ENCODE measurements around the gene ZBTB7B.

Gene ZBTB7B

DNA sequence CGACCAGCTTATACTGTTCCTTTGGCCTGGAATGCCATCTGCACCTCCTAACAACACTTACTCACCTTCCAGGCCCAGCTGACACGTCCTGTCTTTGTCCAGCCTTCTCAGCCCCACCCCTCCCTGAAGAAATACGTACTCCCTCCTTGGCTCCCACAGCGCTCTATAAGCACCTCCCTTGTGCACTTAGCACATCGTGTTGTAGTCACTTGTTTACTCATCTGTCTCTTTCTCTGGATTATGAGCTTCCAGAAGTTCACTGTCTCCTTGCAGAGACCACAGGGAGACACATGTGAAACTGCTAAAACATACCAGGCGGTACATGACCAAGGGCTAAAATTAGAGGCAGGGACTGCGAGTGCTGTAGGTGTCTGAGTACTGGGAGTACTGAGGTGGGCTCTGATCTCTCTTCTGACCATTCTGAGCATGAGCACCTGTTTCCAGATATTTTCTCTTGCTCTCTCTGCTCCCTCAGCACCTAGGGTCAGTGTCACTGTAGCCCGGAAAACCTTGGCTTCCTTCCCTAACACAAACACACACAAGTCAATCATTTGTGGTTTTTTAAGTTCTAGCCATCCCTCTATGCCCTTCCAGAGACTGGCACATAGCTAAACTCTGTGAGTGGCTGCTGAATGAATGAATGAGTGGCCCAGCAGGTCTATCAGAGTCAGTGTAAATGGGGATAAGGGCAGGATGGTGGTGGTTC, 36.2 kb downstream of the ZBTB7B start:
- peak; percentile 42 for DNase-seq (ENCODE audit: low spot score)

DNA sequence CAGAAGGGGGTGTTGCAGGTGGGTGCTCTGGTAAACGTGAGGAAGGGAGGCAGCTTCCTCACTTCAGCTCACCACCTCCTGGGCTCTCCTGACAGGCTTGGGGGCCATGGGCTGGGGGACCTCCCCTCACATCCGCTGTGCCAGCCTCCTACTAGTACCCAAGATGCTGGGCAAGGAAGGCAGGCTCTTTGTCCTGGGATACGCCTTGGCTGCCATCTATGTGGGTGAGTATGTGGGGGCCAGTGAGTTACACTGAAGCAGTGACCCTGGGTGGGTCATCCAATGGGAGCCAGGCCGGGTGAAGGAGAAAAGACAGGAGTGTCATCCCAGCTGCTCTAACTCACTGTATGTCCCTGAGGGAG, 36.7 kb downstream of the ZBTB7B start:
- DNase-seq (ENCODE audit: low spot score), result no peak

DNA sequence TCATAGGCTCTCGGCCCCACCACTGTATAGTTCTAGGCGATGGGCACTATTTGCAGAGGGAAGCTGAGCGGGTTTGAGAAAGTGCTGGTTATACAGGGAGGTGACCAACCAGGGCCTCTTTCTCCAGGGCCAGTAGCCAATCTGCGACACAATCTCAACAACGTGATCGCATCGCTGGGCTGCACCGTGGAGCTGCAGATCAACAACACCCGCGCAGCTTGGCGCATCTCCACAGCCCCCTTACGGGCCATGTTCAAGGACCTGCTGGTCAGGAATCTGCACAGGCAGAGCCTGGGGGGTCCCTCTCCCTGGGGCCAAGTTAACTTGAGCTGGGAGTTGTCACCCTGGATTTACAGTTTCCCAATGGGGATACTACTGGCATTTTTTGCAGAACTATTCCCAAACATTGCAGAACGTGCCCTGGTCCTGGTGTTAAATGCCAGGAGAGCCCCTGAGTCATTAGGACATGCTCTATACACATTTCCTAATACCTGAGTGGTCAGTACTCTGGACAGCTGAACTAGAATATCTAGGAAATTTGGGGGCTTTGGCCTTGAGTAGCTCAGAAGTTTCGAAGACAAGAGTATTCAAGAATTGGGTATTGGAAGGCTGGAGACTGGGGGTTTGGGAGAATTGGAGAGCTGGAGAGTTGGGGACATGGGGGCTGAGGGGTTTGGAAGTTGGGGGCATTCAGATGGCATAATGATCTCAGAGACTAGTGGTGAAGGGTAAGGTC, 37.9 kb downstream of the ZBTB7B start:
- no peak for DNase-seq (ENCODE audit: low spot score)

DNA sequence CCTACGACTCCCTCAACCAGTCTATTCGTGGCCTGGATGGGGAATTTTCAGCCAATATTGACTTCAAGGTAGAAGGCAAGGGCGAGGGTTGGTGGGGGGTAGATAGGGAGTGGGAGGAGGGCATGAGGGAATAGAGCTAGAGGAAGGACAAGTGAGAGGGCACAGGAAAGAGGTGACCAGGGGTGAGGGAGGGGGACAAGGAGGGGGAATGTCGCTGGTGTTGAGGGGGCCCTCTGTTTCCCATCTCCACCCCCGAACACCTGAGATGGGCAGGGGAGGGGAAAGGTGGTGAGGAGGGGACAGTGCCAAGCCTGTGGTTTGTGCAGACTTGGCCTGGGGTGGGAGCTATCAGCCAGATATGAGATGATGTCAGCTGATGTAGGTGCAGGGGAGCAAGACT, 40.2 kb downstream of the ZBTB7B start:
- DNase-seq (ENCODE audit: low spot score), result no peak

DNA sequence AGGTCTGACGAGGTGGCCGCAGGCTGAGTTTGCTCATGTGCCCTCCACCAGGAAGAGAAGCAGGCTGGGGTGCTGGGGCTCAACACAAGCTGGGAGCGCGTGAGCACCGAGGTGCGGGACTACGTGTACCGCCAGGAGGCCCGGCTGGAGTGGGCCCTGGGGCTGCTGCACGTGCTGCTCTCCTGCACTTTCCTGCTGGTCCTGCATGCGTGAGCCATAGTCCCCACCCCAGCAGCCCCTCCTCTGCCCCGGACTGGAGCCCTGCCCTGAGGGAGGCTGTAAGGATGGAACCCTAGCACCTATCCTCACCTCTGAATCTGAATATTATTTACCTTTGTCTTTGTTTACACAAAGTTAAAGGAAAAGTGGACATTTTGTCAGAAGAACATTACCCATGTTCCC, 40.7 kb downstream of the ZBTB7B start:
- DNase-seq (ENCODE audit: low spot score), result no peak

DNA sequence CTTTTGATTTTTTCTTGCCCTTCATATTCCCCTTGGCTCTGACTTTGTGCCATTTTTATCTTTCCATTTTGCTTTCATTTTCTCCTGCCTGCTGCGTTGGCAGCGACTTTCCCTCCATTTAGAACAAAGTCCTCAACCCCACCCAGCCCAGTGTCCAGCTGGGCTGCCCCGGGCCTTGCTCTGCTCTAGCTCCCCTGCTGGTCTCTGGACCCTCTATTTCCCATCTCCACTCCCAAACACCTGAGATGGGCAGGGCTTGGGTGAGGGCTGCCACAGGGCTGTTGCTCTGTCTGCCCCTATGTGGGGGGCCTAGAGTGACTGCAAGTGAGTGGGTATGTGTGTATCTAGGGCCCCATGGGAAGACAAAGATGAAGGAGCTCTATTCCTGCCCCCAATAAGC, 41.2 kb downstream of the ZBTB7B start:
- no peak for DNase-seq (ENCODE audit: low spot score)

DNA sequence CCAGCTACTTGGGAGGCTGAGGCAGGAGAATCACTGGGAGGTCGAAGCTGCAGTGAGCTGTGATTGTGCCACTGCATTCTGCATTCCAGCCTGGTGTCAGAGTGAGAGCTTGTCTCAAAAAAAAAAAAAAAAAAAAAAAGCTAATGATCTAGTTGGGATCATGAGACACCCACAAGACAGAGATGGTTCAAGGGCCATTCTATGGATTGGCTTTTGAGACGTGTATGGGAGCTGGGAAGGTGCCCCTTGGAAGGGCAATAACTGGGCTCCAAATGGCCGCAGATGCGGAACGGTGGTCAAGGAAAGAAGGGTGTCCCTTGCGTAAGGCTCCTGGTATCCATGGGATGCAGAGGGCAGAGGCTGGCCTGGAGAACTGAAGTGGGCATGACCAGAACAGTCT, 41.8 kb downstream of the ZBTB7B start:
- no peak for DNase-seq (ENCODE audit: low spot score)

DNA sequence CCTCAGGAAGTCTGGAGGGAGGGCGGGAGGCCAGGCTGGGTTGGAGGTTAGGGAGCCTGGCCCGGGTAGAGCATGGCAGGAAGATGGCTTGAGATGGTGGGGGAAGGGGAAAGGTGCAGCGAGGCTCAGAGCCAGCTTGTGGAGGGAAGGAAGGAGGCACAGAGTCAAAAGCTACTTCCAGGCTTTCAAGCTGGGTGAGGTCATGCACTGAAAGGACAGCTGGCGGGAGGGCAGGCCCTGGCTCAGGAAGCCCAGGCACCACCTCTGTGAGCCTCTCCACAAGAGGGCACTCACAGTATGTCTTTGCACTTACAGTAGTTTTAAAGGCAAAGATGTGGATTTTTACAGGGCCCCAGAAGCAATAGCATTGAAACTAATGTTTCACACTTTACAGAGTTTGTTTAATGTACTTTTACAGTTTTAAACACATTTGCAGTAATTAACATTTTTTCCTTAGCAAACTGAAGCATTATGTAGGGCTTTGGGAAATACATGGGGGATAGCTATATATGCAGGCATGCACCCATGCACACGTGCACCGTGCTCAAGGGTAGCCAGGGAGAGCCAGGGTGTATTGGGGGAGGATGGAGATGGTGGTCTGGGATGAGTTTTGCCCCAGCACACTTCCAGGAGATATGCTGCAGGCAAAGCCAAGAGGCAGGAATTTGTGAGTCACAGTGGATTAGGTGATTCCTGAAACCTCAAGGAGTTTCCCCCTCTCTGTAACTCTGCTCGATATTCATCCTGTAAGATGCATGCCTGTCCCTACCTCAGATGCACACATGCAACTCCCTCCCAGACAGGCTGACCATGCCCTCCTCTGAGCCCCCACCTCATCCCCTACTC, 42.4 kb downstream of the ZBTB7B start:
- peak; percentile 58 for DNase-seq (ENCODE audit: low spot score)

DNA sequence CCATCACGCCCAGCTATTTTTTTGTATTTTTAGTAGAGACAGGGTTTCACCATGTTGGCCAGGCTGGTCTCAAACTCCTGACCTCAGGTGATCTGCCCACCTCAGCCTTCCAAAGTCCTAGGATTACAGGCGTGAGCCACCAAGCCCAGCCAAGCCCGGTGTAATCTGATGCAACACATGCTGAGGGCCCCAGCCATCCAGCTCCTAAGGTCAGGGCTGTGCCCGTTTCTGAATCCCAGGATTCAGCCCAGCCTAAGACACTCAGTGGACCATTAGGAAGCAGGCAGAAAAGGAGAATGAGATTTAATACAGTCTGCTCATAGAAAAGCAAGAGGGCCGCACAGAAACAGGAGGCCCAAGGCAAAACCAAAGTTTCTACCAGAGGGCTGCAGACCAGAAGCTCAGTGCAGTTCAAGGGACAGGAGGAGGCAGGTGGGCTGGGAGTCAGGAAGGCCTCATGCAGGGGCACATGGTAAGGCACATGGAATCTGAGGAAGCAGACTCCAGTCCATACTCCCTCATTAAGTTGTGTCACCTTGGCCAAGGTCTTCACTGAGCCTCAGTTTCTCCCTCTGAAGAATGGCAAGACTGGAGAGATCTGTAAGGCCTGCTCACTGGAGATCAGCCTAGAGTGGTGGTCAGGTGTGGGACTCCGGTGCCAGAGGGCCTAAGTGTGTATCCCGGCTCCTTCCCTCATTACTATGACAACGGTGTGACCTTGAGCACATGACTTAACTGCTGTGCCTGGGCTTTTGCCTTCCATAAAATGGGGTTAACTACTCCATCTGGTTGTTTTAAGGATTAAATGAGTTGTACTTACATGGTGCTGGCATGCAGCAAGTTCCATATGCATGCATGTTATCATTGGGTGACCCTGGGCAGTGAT, 46.1 kb downstream of the ZBTB7B start:
- DNase-seq (ENCODE audit: low spot score), result no peak

DNA sequence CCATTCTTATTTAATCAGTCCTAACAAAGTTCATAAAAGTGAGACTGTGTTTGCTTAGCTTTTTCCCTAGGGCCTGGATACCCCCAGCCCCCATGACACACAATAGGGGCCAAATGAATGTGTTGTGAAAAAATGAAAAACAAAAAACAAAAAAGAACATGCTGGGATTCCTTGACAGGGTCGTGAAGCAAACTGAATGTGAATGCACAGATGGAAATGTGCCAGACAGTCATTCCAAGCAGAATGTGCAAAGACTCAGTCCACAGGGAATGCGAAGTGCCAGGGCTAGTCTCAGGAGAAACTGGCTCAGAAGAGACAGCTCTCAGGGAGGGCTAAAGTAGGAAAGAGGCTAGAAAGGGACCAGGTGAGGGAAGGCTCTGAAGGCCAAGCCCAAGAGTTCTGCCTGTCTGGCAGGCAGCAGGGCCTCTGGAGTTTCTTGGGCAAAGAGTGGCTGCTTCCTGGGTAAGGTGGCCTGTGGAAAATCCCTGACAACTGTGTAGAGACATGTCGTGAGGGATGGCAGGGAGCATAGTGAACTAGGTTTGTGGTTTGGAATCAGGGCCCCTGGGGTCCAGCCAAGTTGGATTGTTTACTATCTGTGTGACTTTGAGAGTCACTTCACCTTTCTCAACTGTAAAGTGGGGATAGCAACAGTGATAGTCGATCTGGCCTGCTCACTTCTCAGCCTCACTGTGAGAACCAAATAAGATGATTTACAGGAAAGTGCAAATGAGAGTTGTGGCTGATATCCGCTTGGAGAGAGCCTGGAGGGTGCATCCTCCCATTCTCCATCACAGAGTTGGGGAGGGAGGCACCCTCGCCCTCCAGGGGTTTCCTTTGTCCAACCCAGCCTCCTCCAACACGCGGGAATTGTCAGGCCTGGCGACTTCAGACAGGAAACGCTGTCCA, 47.3 kb downstream of the ZBTB7B start:
- DNase-seq (ENCODE audit: low spot score), result no peak

DNA sequence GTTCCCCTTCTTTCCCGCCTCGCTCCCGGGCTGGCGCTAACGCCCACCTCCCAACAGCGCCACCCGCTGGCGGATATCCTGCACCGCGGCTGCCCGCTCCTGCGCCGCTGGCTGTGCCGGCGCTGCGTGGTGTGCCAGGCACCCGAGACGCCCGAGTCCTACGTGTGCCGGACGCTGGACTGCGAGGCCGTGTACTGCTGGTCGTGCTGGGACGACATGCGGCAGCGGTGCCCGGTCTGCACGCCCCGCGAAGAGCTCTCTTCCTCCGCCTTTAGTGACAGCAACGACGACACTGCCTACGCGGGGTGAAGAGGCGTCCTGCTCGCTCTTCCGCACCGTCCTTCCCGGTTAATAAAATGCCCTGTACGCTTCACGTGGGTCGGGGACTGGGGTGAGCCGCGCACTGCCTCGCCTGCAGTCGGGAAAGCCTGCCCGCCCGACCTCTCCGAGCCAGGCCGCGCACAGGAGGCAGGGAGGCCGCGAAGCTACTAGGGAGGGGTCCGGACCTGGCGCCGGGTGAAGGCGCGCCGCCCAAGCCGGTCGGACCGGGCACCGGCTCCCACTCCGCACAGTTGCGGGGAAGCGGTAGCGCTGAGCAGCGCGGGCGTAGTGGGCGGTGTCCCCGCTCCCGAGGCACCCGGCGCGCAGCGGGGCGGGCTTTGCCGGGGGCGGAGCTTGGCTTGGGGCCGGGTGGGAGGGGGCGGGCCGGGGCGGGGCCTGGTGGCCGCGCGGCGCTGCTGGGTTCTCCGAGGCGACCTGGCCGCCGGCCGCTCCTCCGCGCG, 48.1 kb downstream of the ZBTB7B start, which contains the start of gene ADAM15:
Gene ADAM15 (plus strand): TSS at position 757 of the 782 bp plus-strand sequence. CDS start 71 bp downstream, outside the sequence.
- peak; percentile 87 for DNase-seq (ENCODE audit: low spot score)

DNA sequence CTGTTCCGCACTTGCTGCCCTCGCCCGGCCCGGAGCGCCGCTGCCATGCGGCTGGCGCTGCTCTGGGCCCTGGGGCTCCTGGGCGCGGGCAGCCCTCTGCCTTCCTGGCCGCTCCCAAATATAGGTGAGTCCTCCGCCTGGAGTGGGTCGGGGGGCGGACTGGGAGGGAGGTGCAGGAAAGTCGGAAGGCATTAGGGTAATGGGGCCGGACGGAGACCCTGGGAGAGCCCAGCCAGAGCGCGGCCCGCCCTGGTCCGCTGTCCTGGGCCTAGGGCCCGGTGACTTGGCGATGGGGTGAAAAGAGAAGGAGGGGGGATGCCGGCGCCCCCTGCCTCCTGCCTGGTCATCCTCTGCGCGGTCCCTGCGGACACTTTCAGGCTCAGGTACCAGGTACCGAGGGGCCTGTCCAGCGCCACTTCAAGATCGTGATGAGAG, 48.8 kb downstream of the ZBTB7B start:
- no peak for DNase-seq (ENCODE audit: low spot score)

DNA sequence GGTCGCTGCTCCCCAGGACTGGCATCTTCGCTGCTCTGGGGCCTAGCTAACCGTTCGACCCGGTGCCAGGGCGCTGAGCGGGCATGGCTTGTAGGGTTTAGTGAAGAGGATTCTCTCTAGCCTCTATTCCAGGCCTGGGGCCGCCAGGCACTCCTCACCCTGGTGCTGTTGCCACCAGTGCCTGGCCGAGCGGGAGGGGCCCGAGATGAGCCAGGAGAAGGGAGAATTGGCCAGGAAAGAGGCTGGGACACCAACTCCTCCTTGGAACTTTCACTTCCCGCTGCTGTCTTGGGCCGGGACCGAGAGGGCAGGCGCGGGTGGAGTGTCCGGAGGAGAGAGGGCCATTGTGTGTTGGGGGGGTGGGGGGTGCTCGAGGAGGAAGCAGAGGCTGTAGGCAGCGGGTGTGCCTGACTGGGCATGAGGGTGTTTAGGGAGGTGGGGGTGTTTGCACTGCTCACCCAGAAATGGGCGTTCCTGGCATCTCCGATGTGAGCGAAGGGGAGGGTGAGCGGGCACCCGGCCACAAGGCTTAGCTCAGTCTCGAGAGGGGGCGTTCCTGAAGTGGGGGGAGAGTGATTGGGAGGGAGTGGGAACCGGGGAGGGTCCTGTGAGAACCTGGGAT, 49.3 kb downstream of the ZBTB7B start:
- no peak for DNase-seq (ENCODE audit: low spot score)

DNA sequence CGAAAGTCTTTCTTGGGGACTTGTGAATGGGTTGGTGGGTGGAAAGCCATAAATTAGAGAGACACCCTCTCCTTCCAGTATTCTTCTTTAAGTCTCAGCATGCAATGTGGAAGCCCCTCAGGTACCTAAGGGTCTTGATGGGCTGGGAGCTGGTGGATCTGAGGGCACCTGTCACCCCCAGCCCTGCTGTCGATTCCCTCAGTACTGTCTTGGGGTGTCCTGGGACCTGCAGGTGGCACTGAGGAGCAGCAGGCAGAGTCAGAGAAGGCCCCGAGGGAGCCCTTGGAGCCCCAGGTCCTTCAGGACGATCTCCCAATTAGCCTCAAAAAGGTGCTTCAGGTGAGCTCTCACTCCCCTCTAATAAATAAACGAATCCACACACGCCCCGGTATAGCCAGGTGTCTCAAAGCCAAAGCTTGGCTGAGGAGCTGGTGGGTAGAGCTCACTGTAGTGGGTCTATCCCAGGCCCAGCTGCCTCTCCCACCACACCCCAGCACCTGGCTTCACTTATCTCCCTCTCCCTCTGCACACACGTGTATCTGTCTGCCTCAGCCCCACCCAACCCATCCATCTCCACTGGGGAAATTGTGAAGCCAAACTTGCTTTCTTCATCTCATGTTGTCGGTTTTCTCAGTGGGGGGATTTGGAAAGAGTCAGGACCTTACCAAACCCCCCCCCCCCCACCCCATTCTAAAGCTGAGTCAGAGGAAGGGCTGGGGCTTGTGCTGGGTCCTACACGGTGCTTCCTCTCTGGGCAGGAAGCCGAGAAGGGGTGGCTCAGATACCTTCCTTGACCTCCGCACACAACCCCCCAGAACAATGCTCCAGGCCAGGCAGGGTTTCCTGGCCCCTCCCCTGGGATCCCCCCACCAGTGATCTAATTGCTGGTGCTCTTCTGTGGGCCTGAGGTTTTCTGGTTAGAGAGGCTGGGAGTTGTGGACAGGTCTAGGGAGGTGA, 50.1 kb downstream of the ZBTB7B start:
- DNase-seq (ENCODE audit: low spot score), result no peak

DNA sequence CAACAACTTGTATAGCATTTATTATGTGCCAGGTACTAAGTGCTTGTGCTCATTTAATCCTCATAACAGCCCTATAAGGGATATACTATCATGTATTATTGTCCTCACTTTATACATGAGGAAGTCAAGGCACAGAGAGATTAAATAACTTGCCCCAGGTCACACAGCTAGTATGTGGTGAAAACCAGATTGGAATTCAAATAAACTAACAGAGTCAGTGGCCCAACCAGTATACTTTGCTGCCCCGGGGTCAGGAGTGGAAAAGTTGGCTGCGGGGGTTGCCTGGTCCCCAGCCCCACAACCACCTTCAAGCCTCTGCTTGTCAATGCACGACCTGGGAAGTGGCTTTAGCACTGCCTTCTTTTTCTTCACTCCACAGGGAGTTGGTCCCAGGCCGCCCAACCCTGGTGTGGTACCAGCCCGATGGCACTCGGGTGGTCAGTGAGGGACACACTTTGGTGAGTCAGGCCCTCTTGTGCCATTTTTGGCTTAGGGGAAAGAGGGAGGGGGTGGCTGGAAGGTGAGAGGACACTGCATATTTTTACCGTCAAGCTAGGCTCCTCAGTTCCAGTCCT, 51.0 kb downstream of the ZBTB7B start:
- DNase-seq (ENCODE audit: low spot score), result no peak

DNA sequence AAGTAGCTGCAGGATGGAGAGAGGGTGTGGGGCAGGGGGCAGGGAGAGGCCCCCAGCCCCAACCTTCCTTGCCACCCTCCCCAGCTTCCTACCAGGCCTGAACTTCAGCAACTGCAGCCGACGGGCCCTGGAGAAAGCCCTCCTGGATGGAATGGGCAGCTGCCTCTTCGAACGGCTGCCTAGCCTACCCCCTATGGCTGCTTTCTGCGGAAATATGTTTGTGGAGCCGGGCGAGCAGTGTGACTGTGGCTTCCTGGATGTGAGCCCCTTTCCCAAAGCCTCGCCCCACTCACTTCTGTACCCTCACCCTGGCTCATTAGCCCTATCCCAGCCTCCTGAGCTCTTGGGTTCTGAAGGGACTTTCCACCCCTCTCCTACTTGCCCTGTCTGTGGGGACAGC, 54.5 kb downstream of the ZBTB7B start:
- no peak for DNase-seq (ENCODE audit: low spot score)

DNA sequence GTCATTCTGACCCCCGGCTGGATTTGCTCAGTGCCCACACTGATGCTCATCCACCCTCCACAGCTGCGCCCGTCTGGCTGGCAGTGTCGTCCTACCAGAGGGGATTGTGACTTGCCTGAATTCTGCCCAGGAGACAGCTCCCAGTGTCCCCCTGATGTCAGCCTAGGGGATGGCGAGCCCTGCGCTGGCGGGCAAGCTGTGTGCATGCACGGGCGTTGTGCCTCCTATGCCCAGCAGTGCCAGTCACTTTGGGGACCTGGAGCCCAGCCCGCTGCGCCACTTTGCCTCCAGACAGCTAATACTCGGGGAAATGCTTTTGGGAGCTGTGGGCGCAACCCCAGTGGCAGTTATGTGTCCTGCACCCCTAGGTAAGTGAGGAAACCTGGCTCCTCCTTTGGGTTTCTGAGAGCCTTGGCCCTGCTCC, 55.2 kb downstream of the ZBTB7B start:
- no peak for DNase-seq (ENCODE audit: low spot score)

DNA sequence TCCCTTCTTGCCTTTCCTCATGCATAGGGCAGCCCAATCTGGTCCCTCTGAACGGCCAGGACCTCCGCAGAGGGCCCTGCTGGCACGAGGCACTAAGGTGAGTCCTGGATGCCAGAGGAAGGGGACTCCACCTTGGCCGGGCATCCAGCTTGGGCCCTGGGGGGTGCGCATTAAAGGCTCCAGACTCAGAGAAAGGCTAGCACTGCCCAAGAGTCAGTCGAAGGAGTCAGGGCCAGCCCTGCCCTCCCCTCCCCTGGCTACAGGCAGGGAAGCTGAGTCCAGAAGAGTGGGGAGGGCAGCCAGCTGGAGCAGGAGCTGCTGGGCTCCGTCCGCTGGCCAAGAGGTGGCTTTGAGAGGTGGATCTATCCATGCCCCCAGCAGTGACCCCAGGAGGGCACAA, 58.1 kb downstream of the ZBTB7B start:
- no peak for DNase-seq (ENCODE audit: low spot score)
